Measurements from ENCODE around the gene GID8. TPM values are rescaled to one million over a fixed set of nuclear protein-coding genes. Genes with fewer than 3 reads are reported as not detected.

The GID8 gene
- total RNA-seq, 2 experiments from 2014 or later: 39.6 to 46.1 TPM

GRCh38 chr20:62918147-62918546, 19.8 kb upstream of the GID8 start:
- peak overlapping the region; percentile 34 for H3K4me3 ChIP-seq (ENCODE audit: low read length)
- H3K27ac ChIP-seq (ENCODE audit: low read depth in 1 of 2, low read length in 2 of 2): peak overlapping the region in 1 of 2 donors; percentile 66
- TF ChIP-seq CTCF (IDR thresholded peaks at IDR 0.05): no peak
- Mint-ChIP-seq H3K36me3 (ENCODE audit: low read depth) (peaks cover 16% of the 10 kb centered on the region), H3K4me1 (ENCODE audit: low read depth) (peaks cover 93% of the 10 kb centered on the region), H3K4me3 (peak overlapping the region; percentile 85), H3K27ac (peak overlapping the region; percentile 82), H3K9me3 (no peaks in the 10 kb centered on the region), H3K27me3 (no peaks in the 10 kb centered on the region)
- intact Hi-C loops (cut with DNase I, micrococcal nuclease): loop anchor here in 1 of 2 experiments (1.0 to 2.0 kb wide), 2 partner anchors 18 to 19 kb away; no protein-coding TSS in a partner anchor
- no peaks in the 10 kb centered on the region for H3K9me3 ChIP-seq (ENCODE audit: control insufficient read depth in 1 of 2, insufficient read depth in 1 of 2, low read length in 2 of 2)
- DNase-seq (peak in 5 of 14 experiments; percentile 25 to 49 (median 41)), ATAC-seq (ENCODE audit: poor library complexity) (peak; percentile 29)
- H3K36me3 ChIP-seq (ENCODE audit: insufficient read depth, low read length): peaks cover 11% of the 10 kb centered on the region
- CTCF ChIA-PET: interaction anchor here (0.9 to 5.3 kb wide), 6 partner anchors 10 to 63 kb away, joined by 3 to 38 read pairs (median 4); no protein-coding TSS in a partner anchor
- H3K4me1 ChIP-seq (ENCODE audit: insufficient read depth, low read length): peaks cover 82% of the 10 kb centered on the region
- H3K27me3 ChIP-seq (ENCODE audit: control insufficient read depth in 1 of 2, insufficient read depth in 2 of 2, low read length in 2 of 2): no peaks in the 10 kb centered on the region
- POLR2A ChIA-PET: interaction anchor here (0.8 to 5.6 kb wide), 10 partner anchors 8 to 60 kb away, joined by 3 to 40 read pairs (median 10); partner anchors contain the start of genes DIDO1, GID8 and TCFL5

GRCh38 chr20:62918831-62919230, 19.1 kb upstream of the GID8 start:
- Histone ChIP-seq H3K9me3 (ENCODE audit: control insufficient read depth in 1 of 2, insufficient read depth in 1 of 2, low read length in 2 of 2) (no peaks in the 10 kb centered on the region), H3K27me3 (ENCODE audit: control insufficient read depth in 1 of 2, insufficient read depth in 2 of 2, low read length in 2 of 2) (no peaks in the 10 kb centered on the region), H3K27ac (ENCODE audit: low read depth in 1 of 2, low read length in 2 of 2) (peak overlapping the region; percentile 26 to 66), H3K4me1 (ENCODE audit: insufficient read depth, low read length) (peaks cover 83% of the 10 kb centered on the region), H3K36me3 (ENCODE audit: insufficient read depth, low read length) (peaks cover 4% of the 10 kb centered on the region), H3K4me3 (ENCODE audit: low read length) (peak overlapping the region; percentile 34)
- ATAC-seq (ENCODE audit: poor library complexity): peak; percentile 61
- Mint-ChIP-seq H3K36me3 (ENCODE audit: low read depth) (peaks cover 9% of the 10 kb centered on the region), H3K4me1 (ENCODE audit: low read depth) (peaks cover 93% of the 10 kb centered on the region), H3K4me3 (peak overlapping the region; percentile 85), H3K27ac (peak overlapping the region; percentile 82), H3K27me3 (no peaks in the 10 kb centered on the region), H3K9me3 (no peaks in the 10 kb centered on the region)
- intact Hi-C loops (cut with DNase I, micrococcal nuclease): loop anchor here in 1 of 2 experiments (1.0 to 2.0 kb wide), 2 partner anchors 18 to 19 kb away; no protein-coding TSS in a partner anchor
- TF ChIP-seq CTCF (IDR thresholded peaks at IDR 0.05): no peak
- CTCF ChIA-PET: interaction anchor here (0.9 to 5.3 kb wide), 6 partner anchors 11 to 62 kb away, joined by 3 to 38 read pairs (median 4); no protein-coding TSS in a partner anchor
- peak in 11 of 14 experiments; percentile 35 to 75 (median 51) for DNase-seq
- POLR2A ChIA-PET: interaction anchor here (0.8 to 5.6 kb wide), 11 partner anchors 8 to 57 kb away, joined by 3 to 40 read pairs (median 9); partner anchors contain the start of genes DIDO1, GID8 and TCFL5

- H3K36me3 Mint-ChIP-seq (ENCODE audit: low read depth): peaks cover 3% of the 10 kb centered on the region
- Histone ChIP-seq H3K4me3 (ENCODE audit: low read length) (no peak overlapping the region), H3K4me1 (ENCODE audit: insufficient read depth, low read length) (peaks cover 84% of the 10 kb centered on the region), H3K36me3 (ENCODE audit: insufficient read depth, low read length) (no peaks in the 10 kb centered on the region), H3K27ac (ENCODE audit: low read depth in 1 of 2, low read length in 2 of 2) (peak overlapping the region; percentile 30 to 66), H3K27me3 (ENCODE audit: control insufficient read depth in 1 of 2, insufficient read depth in 2 of 2, low read length in 2 of 2) (no peaks in the 10 kb centered on the region), H3K9me3 (ENCODE audit: control insufficient read depth in 1 of 2, insufficient read depth in 1 of 2, low read length in 2 of 2) (no peaks in the 10 kb centered on the region)
- no peaks in the 10 kb centered on the region for H3K9me3 Mint-ChIP-seq
- ATAC-seq (ENCODE audit: poor library complexity) (no peak), DNase-seq (no peak)
- ChIA-PET CTCF (interaction anchor here (1.2 to 5.3 kb wide), 4 partner anchors 12 to 20 kb away, joined by 3 to 38 read pairs (median 16); partner anchors contain the start of gene GID8), POLR2A (interaction anchor here (1.0 to 5.6 kb wide), 5 partner anchors 7 to 59 kb away, joined by 3 to 40 read pairs (median 10); partner anchors contain the start of genes DIDO1, GID8 and TCFL5)
- H3K4me1 Mint-ChIP-seq (ENCODE audit: low read depth): peaks cover 93% of the 10 kb centered on the region
- H3K27me3 Mint-ChIP-seq: no peaks in the 10 kb centered on the region
- intact Hi-C loops (cut with DNase I, micrococcal nuclease): no loop called here
- no peak for TF ChIP-seq CTCF (IDR thresholded peaks at IDR 0.05)
- H3K27ac Mint-ChIP-seq: peak overlapping the region; percentile 82
- peak overlapping the region; percentile 65 for H3K4me3 Mint-ChIP-seq
Observed at GRCh38 chr20:62920039-62920645, 17.8 kb upstream of the GID8 start.

Measured in CD4-positive, alpha-beta T cell (primary cell).